GM23248 (cell line): ENCODE results near the gene KIAA1958.

Experiments
- EZH2 ChIP-seq: fragments of 200-600 bp; sonication (generic); IDR thresholded peaks from 2 replicates; pipeline ENCODE4 v1.6.1; 2018; ENCODE audit warnings: antibody characterized with exemption, mild to moderate bottlenecking; ENCODE audit not compliant: insufficient read depth, poor library complexity, severe bottlenecking
- EZH2phosphoT487 ChIP-seq: fragments of 200-600 bp; sonication (generic); IDR thresholded peaks from 2 replicates; pipeline ENCODE4 v1.6.1; 2018; ENCODE audit warnings: antibody characterized with exemption, moderate library complexity, mild to moderate bottlenecking, low read depth; ENCODE audit not compliant: insufficient read depth

DNA sequence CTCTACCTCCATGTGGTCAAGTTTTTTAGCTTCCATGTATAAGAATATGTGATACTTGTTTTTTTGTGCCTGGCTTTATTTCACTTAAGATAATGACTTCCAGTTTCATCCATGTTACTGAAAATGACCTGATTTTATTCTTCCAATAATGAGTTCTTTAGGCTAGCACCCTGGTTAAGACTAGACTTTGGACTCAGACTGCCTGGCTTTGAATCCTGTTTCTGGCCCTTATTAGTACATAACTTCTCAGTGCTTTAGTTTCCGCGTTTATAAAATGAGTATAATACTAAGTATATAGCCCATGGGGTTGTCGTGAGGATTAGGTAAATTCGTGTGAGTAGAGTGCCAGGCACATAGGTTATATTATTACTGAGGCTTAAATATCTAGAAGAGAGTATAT, 18.5 kb downstream of the KIAA1958 start:
- TF ChIP-seq EZH2 (no peak), EZH2phosphoT487 (no peak)
